A549 (cell line): Measurements from ENCODE around the gene BTG4. TPM values are rescaled to one million over a fixed set of nuclear protein-coding genes. Genes with fewer than 3 reads are reported as not detected.

Experiments used
- ATAC-seq, 2 experiments: fragments of 200-7000 bp in 1 of 2; fragments of >200 bp in 1 of 2; cut with Nextera tagmentation in 1 of 2; cut with Tn5 transposase in 1 of 2; 3 replicates each; pipeline versions ENCODE4 v1.8.0 to v1.9.1; 2018 to 2020; ENCODE audit warnings: mild to moderate bottlenecking in 1 of 2, moderate library complexity in 1 of 2
- CTCF ChIA-PET: fragments of 300-600 bp; sonication (Branson Sonifier 250); formaldehyde crosslinking; extraction: SDS; loops from one replicate; lab custom pipeline; 2021; ENCODE audit warnings: antibody characterized with exemption, inconsistent platforms; lab: Yijun Ruan, JAX
- POLR2A ChIA-PET: fragments of 350-600 bp; formaldehyde crosslinking; extraction: SDS; loops from one replicate; lab custom pipeline; 2021; ENCODE audit warnings: antibody characterized with exemption, inconsistent platforms; lab: Yijun Ruan, JAX
- DNase-seq, 2 experiments: peaks; one replicate each; pipeline versions ENCODE4 v3.0.0 to v3.0.0-alpha.2; 2011 to 2016; ENCODE audit warnings: low read depth in 1 of 2, low spot score in 1 of 2
- FAIRE-seq: peaks from 2 replicates; lab custom pipeline; 2011; peaks lifted over from hg19 to GRCh38; lab: Jason Lieb, UNC
- H3K27ac ChIP-seq, 2 experiments: fragments of >200 bp; sonication (Bioruptor Twin); formaldehyde crosslinking; 3 replicates each; pipeline ENCODE4 v1.5.1; 2016 to 2017
- H3K4me1 ChIP-seq: fragments of >200 bp; sonication (Bioruptor Twin); formaldehyde crosslinking; 3 replicates; pipeline ENCODE4 v1.6.1; 2016
- H3K4me2 ChIP-seq: fragments of >200 bp; sonication (Bioruptor Twin); formaldehyde crosslinking; 3 replicates; pipeline ENCODE4 v1.6.1; 2016
- H3K4me3 ChIP-seq: fragments of >200 bp; sonication (Bioruptor Twin); formaldehyde crosslinking; 3 replicates; pipeline ENCODE4 v1.5.1; 2016
- H3K9me3 ChIP-seq: fragments of >200 bp; sonication (Bioruptor Twin); formaldehyde crosslinking; 3 replicates; pipeline ENCODE4 v1.6.1; 2016
- CBX8 ChIP-seq: fragments of 200-600 bp; sonication (generic); IDR thresholded peaks from 2 replicates; pipeline ENCODE4 v1.6.1; 2016
- CHD4 ChIP-seq: fragments of 200-600 bp; sonication (generic); IDR thresholded peaks from 2 replicates; pipeline ENCODE4 v1.6.1; 2016; ENCODE audit warnings: antibody characterized with exemption, mild to moderate bottlenecking, borderline replicate concordance
- E2F6 ChIP-seq: IDR thresholded peaks from 2 replicates; pipeline ENCODE4 v1.6.1; 2012; ENCODE audit warnings: low read depth, borderline replicate concordance
- EP300 ChIP-seq, 2 experiments: fragments of >200 bp; sonication (Bioruptor Twin); formaldehyde crosslinking; IDR thresholded peaks; 2 replicates in 1 of 2; 3 replicates in 1 of 2; pipeline ENCODE4 v1.6.1; 2016 to 2017
- FOXS1 ChIP-seq: fragments of 250-450 bp; sonication (Bioruptor Pico); IDR thresholded peaks from 2 replicates; pipeline ENCODE4 v1.5.0; 2020; ENCODE audit warnings: mild to moderate bottlenecking, moderate library complexity
- HMGXB4 ChIP-seq: fragments of 250-450 bp; sonication (Bioruptor Pico); IDR thresholded peaks from 2 replicates; pipeline ENCODE4 v1.5.0; 2021; ENCODE audit warnings: mild to moderate bottlenecking, moderate library complexity, borderline replicate concordance
- MAX ChIP-seq: IDR thresholded peaks from 2 replicates; pipeline ENCODE4 v1.6.1; 2012
- MYC ChIP-seq: IDR thresholded peaks from 2 replicates; pipeline ENCODE4 v1.6.1; 2012; ENCODE audit warnings: mild to moderate bottlenecking, inconsistent platforms, low read length, improper control_type of control experiment, borderline replicate concordance
- NFE2L2 ChIP-seq: fragments of 150-350 bp; conservative IDR thresholded peaks from 2 replicates; pipeline ENCODE4 v1.6.1; 2014; ENCODE audit warnings: low read length
- NPAS2 ChIP-seq: fragments of 250-450 bp; sonication (Bioruptor Pico); IDR thresholded peaks from 2 replicates; pipeline ENCODE4 v1.8.0; 2022; ENCODE audit warnings: mild to moderate bottlenecking, moderate library complexity, borderline replicate concordance
- NR3C1 ChIP-seq: fragments of >200 bp; sonication (Bioruptor Twin); formaldehyde crosslinking; IDR thresholded peaks from 3 replicates; pipeline ENCODE4 v1.6.1; 2017
- POLR2A ChIP-seq: IDR thresholded peaks from 2 replicates; pipeline ENCODE4 v1.6.1; 2012; ENCODE audit warnings: mild to moderate bottlenecking, low read length
- RFX5 ChIP-seq: fragments of 450-650 bp; IDR thresholded peaks from 2 replicates; pipeline ENCODE4 v1.7.1; 2014; ENCODE audit warnings: antibody characterized with exemption, mild to moderate bottlenecking, moderate library complexity
- RNF2 ChIP-seq: fragments of 200-600 bp; sonication (generic); IDR thresholded peaks from 2 replicates; pipeline ENCODE4 v1.6.1; 2016; ENCODE audit warnings: low read depth, mild to moderate bottlenecking, antibody characterized with exemption, moderate library complexity, borderline replicate concordance
- SMC3 ChIP-seq: fragments of >200 bp; sonication (Bioruptor Twin); formaldehyde crosslinking; IDR thresholded peaks from 3 replicates; pipeline ENCODE4 v1.6.1; 2018; ENCODE audit warnings: inconsistent platforms
- TP53 ChIP-seq: fragments of 250-450 bp; sonication (Bioruptor Pico); IDR thresholded peaks from 2 replicates; pipeline ENCODE4 v1.5.0; 2021; ENCODE audit warnings: mild to moderate bottlenecking, moderate library complexity
- ZFP36 ChIP-seq: fragments of 450-650 bp; IDR thresholded peaks from 2 replicates; pipeline ENCODE4 v1.6.1; 2014; ENCODE audit warnings: borderline replicate concordance; ENCODE audit not compliant: partially characterized antibody
- ZNF302 ChIP-seq: fragments of 250-450 bp; sonication (Bioruptor Pico); IDR thresholded peaks from 2 replicates; pipeline ENCODE4 v1.9.0; 2021; ENCODE audit warnings: inconsistent platforms, mild to moderate bottlenecking, moderate library complexity
- ZSCAN20 ChIP-seq: fragments of 250-450 bp; sonication (Bioruptor Pico); IDR thresholded peaks from 2 replicates; pipeline ENCODE4 v1.8.0; 2022; ENCODE audit warnings: mild to moderate bottlenecking, moderate library complexity
- WGBS: methylation state at CpG from one replicate; pipeline ENCODE4 v1.1.6; 2017; ENCODE audit errors: missing lambda C conversion rate; 5-methylcytosine and 5-hydroxymethylcytosine counted together
- polyA plus RNA-seq, 4 experiments: library from polyadenylated mRNA; depleted of rRNA in 3 of 4; stranded (reverse); fragments of >200 nt; fragmentation: RNase III in 1 of 4; extraction: RNeasy Plus Mini Kit Qiagen cat#74134 plus additional on column Dnase treatment in 1 of 4; gene quantifications; 2 replicates in 3 of 4; 3 replicates in 1 of 4; pipeline ENCODE4 v1.2.3, GENCODE V29; 2011 to 2017
- TF ChIP-seq, protein P1 (sequence below): fragments of 200-600 bp; sonication (generic); IDR thresholded peaks from 2 replicates; pipeline ENCODE4 v1.6.1; 2016; ENCODE audit warnings: antibody characterized with exemption, mild to moderate bottlenecking, moderate library complexity
- TF ChIP-seq, protein P2 (sequence below): IDR thresholded peaks from 2 replicates; pipeline ENCODE4 v1.6.1; 2012
- TF ChIP-seq, protein P3 (sequence below): fragments of >200 bp; sonication (Bioruptor Twin); formaldehyde crosslinking; IDR thresholded peaks from 3 replicates; pipeline ENCODE4 v1.5.1; 2016

BTG4 gene
- polyA plus RNA-seq, 2 of the 4 experiments (the other 2 are of a cell fraction), result 0.23 to 0.36 TPM

GRCh38 chr11:111502611-111503010, 9.6 kb downstream of the BTG4 start (continued):
- no peak for TF ChIP-seq CHD4
- TF ChIP-seq ZFP36, result no peak
- TF ChIP-seq NPAS2 (CRISPR knock-in tag), result no peak
- no peak for TF ChIP-seq MAX
- TF ChIP-seq, all 56 proteins: peak for 0

- Histone ChIP-seq H3K27ac (no peak overlapping the region), H3K4me2 (no peak overlapping the region), H3K4me3 (no peak overlapping the region), H3K9me3 (no peaks in the 10 kb centered on the region), H3K4me1 (no peaks in the 10 kb centered on the region)
- CTCF ChIA-PET, result interaction anchor here (0.6 kb wide), 2 partner anchors 46 to 155 kb away, joined by 3 read pairs; no protein-coding TSS in a partner anchor
- WGBS, result 11% methylated on average over 1 of the region's 1 CpG
- DNase-seq, result no peak
- TF ChIP-seq NR3C1 (no peak), MYC (no peak), ZNF302 (CRISPR knock-in tag) (no peak), ZSCAN20 (CRISPR knock-in tag) (no peak), NFE2L2 (no peak)
- POLR2A ChIA-PET, result no interaction called here
- no peak for ATAC-seq
- FAIRE-seq, result no peak
Measured at GRCh38 chr11:111500481-111500880, 11.7 kb downstream of the BTG4 start.

DNA sequence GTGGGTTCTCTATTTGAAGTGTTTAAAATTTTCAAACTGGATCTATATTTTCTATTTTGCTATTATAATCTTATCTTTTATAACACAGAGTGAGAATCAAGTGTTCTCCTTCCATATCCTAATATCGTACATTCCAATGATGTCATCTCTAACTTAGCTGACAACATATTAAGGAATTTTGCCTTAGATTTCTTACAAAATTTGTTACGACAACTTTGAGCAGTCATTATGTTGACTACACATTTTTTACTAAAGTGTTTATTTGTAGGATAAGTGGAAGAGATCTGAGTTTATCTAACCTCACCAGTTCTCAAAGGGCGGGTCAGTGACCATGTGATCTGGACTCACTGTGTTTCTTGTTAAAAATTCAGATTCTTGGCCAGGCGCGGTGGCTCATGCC, 12.7 kb downstream of the BTG4 start:
- Histone ChIP-seq H3K4me1 (no peaks in the 10 kb centered on the region), H3K4me3 (no peak overlapping the region), H3K4me2 (no peak overlapping the region), H3K9me3 (no peaks in the 10 kb centered on the region), H3K27ac (no peak overlapping the region)
- FAIRE-seq, result no peak
- ChIA-PET POLR2A (no interaction called here), CTCF (no interaction called here)
- DNase-seq, result no peak
- 95% methylated on average over 5 of the region's 5 CpGs for WGBS
- no peak for ATAC-seq
- no peak for TF ChIP-seq POLR2A
- no peak for TF ChIP-seq TP53
- TF ChIP-seq ZSCAN20 (CRISPR knock-in tag), result no peak
- no peak for TF ChIP-seq ZFP36
- no peak for TF ChIP-seq SMC3
- no peak for TF ChIP-seq NPAS2 (CRISPR knock-in tag)
- TF ChIP-seq RNF2, result no peak
- TF ChIP-seq, protein P1, sequence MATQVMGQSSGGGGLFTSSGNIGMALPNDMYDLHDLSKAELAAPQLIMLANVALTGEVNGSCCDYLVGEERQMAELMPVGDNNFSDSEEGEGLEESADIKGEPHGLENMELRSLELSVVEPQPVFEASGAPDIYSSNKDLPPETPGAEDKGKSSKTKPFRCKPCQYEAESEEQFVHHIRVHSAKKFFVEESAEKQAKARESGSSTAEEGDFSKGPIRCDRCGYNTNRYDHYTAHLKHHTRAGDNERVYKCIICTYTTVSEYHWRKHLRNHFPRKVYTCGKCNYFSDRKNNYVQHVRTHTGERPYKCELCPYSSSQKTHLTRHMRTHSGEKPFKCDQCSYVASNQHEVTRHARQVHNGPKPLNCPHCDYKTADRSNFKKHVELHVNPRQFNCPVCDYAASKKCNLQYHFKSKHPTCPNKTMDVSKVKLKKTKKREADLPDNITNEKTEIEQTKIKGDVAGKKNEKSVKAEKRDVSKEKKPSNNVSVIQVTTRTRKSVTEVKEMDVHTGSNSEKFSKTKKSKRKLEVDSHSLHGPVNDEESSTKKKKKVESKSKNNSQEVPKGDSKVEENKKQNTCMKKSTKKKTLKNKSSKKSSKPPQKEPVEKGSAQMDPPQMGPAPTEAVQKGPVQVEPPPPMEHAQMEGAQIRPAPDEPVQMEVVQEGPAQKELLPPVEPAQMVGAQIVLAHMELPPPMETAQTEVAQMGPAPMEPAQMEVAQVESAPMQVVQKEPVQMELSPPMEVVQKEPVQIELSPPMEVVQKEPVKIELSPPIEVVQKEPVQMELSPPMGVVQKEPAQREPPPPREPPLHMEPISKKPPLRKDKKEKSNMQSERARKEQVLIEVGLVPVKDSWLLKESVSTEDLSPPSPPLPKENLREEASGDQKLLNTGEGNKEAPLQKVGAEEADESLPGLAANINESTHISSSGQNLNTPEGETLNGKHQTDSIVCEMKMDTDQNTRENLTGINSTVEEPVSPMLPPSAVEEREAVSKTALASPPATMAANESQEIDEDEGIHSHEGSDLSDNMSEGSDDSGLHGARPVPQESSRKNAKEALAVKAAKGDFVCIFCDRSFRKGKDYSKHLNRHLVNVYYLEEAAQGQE, result no peak
- TF ChIP-seq, protein P2, sequence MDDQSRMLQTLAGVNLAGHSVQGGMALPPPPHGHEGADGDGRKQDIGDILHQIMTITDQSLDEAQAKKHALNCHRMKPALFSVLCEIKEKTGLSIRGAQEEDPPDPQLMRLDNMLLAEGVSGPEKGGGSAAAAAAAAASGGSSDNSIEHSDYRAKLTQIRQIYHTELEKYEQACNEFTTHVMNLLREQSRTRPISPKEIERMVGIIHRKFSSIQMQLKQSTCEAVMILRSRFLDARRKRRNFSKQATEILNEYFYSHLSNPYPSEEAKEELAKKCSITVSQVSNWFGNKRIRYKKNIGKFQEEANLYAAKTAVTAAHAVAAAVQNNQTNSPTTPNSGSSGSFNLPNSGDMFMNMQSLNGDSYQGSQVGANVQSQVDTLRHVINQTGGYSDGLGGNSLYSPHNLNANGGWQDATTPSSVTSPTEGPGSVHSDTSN, result no peak
- TF ChIP-seq FOXS1 (CRISPR knock-in tag), result no peak
- TF ChIP-seq CBX8, result no peak
- no peak for TF ChIP-seq E2F6
- TF ChIP-seq CHD4, result no peak
- no peak for TF ChIP-seq RFX5
- TF ChIP-seq, protein P3, sequence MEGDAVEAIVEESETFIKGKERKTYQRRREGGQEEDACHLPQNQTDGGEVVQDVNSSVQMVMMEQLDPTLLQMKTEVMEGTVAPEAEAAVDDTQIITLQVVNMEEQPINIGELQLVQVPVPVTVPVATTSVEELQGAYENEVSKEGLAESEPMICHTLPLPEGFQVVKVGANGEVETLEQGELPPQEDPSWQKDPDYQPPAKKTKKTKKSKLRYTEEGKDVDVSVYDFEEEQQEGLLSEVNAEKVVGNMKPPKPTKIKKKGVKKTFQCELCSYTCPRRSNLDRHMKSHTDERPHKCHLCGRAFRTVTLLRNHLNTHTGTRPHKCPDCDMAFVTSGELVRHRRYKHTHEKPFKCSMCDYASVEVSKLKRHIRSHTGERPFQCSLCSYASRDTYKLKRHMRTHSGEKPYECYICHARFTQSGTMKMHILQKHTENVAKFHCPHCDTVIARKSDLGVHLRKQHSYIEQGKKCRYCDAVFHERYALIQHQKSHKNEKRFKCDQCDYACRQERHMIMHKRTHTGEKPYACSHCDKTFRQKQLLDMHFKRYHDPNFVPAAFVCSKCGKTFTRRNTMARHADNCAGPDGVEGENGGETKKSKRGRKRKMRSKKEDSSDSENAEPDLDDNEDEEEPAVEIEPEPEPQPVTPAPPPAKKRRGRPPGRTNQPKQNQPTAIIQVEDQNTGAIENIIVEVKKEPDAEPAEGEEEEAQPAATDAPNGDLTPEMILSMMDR, result no peak
- TF ChIP-seq EP300 (IDR thresholded peaks at IDR 0.05), result no peak
- TF ChIP-seq HMGXB4 (CRISPR knock-in tag), result no peak
- TF ChIP-seq, all 56 proteins: peak for 0
